Measurements from ENCODE around the gene CD96. TPM values are rescaled to one million over a fixed set of nuclear protein-coding genes. Genes with fewer than 3 reads are reported as not detected.
"Not testable (repeated sequence)": the region's sequence is repeated elsewhere in the genome, so short reads cannot be mapped to it uniquely, and the experiment has no call there.

CD96 gene
- total RNA-seq, 1 donor from 2014 or later: 50.5 TPM

- H3K36me3 Mint-ChIP-seq (ENCODE audit: low read depth): peaks cover 63% of the 10 kb centered on the region
Observed at GRCh38 chr3:111621535-111621934, 79.5 kb downstream of the CD96 start.

GRCh38 chr3:111627092-111627491 lies 85.1 kb downstream of the CD96 start:
- Mint-ChIP-seq H3K27ac (no peak overlapping the region), H3K4me3 (no peak overlapping the region), H3K27me3 (no peaks in the 10 kb centered on the region), H3K9me3 (peaks cover 42% of the 10 kb centered on the region), H3K36me3 (ENCODE audit: low read depth) (peaks cover 86% of the 10 kb centered on the region), H3K4me1 (peaks cover 6% of the 10 kb centered on the region)
- intact Hi-C loops (cut with micrococcal nuclease): no loop called here
- no peak for DNase-seq

More at GRCh38 chr3:111621535-111621934, 79.5 kb downstream of the CD96 start:
- DNase-seq: peak; percentile 73
- intact Hi-C loops (cut with micrococcal nuclease): no loop called here
- Mint-ChIP-seq H3K27me3 (no peaks in the 10 kb centered on the region), H3K27ac (no peak overlapping the region), H3K4me1 (peaks cover 31% of the 10 kb centered on the region), H3K9me3 (peaks cover 7% of the 10 kb centered on the region), H3K4me3 (no peak overlapping the region)

GRCh38 chr3:111629018-111629417 lies 87.0 kb downstream of the CD96 start:
- intact Hi-C loops (cut with micrococcal nuclease); H3K4me3 Mint-ChIP-seq; H3K4me1 Mint-ChIP-seq; DNase-seq; H3K27ac Mint-ChIP-seq; H3K27me3 Mint-ChIP-seq: not testable (repeated sequence)
- Mint-ChIP-seq H3K9me3 (peaks cover 47% of the 10 kb centered on the region), H3K36me3 (ENCODE audit: low read depth) (peaks cover 89% of the 10 kb centered on the region)

- H3K27me3 Mint-ChIP-seq; DNase-seq; H3K4me1 Mint-ChIP-seq; H3K27ac Mint-ChIP-seq; intact Hi-C loops (cut with micrococcal nuclease); H3K4me3 Mint-ChIP-seq: not testable (repeated sequence)
- peaks cover 83% of the 10 kb centered on the region for H3K36me3 Mint-ChIP-seq (ENCODE audit: low read depth)
- H3K9me3 Mint-ChIP-seq: peaks cover 40% of the 10 kb centered on the region
Observed at GRCh38 chr3:111630638-111631037, 88.6 kb downstream of the CD96 start.

GRCh38 chr3:111635403-111635802 lies 93.4 kb downstream of the CD96 start:
- Mint-ChIP-seq H3K4me3 (no peak overlapping the region), H3K36me3 (ENCODE audit: low read depth) (peaks cover 80% of the 10 kb centered on the region), H3K9me3 (peaks cover 34% of the 10 kb centered on the region), H3K27ac (no peak overlapping the region), H3K4me1 (no peaks in the 10 kb centered on the region), H3K27me3 (no peaks in the 10 kb centered on the region)
- intact Hi-C loops (cut with micrococcal nuclease): no loop called here
- DNase-seq: no peak

- no peak for DNase-seq
- Mint-ChIP-seq H3K27me3 (no peaks in the 10 kb centered on the region), H3K9me3 (peaks cover 39% of the 10 kb centered on the region), H3K27ac (no peak overlapping the region), H3K36me3 (ENCODE audit: low read depth) (peaks cover 80% of the 10 kb centered on the region), H3K4me1 (no peaks in the 10 kb centered on the region), H3K4me3 (no peak overlapping the region)
- intact Hi-C loops (cut with micrococcal nuclease): no loop called here
Observed at GRCh38 chr3:111636366-111636885, 94.4 kb downstream of the CD96 start.

- Mint-ChIP-seq H3K27me3 (no peaks in the 10 kb centered on the region), H3K27ac (no peak overlapping the region), H3K4me1 (no peaks in the 10 kb centered on the region), H3K9me3 (peaks cover 48% of the 10 kb centered on the region), H3K36me3 (ENCODE audit: low read depth) (peaks cover 80% of the 10 kb centered on the region), H3K4me3 (no peak overlapping the region)
- no peak for DNase-seq
- intact Hi-C loops (cut with micrococcal nuclease): no loop called here
Observed at GRCh38 chr3:111639316-111639715, 97.3 kb downstream of the CD96 start.

- no peak for DNase-seq
- Mint-ChIP-seq H3K4me3 (no peak overlapping the region), H3K27ac (peak overlapping the region; percentile 72), H3K9me3 (peaks cover 15% of the 10 kb centered on the region), H3K27me3 (no peaks in the 10 kb centered on the region), H3K36me3 (ENCODE audit: low read depth) (peaks cover 90% of the 10 kb centered on the region), H3K4me1 (peaks cover 10% of the 10 kb centered on the region)
- intact Hi-C loops (cut with micrococcal nuclease): no loop called here
Observed at GRCh38 chr3:111648991-111649579, 107.1 kb downstream of the CD96 start.

- Mint-ChIP-seq H3K27ac (no peak overlapping the region), H3K36me3 (ENCODE audit: low read depth) (peaks cover 87% of the 10 kb centered on the region), H3K27me3 (no peaks in the 10 kb centered on the region), H3K4me1 (peaks cover 10% of the 10 kb centered on the region), H3K9me3 (peaks cover 4% of the 10 kb centered on the region), H3K4me3 (no peak overlapping the region)
- intact Hi-C loops (cut with micrococcal nuclease): no loop called here
- no peak for DNase-seq
Observed at GRCh38 chr3:111650378-111651275, 108.6 kb downstream of the CD96 start.

- H3K4me1 Mint-ChIP-seq: peaks cover 10% of the 10 kb centered on the region
- no peak for DNase-seq
- no peak overlapping the region for H3K27ac Mint-ChIP-seq
- intact Hi-C loops (cut with micrococcal nuclease): no loop called here
- H3K4me3 Mint-ChIP-seq: no peak overlapping the region
- no peaks in the 10 kb centered on the region for H3K9me3 Mint-ChIP-seq
- H3K27me3 Mint-ChIP-seq: no peaks in the 10 kb centered on the region
- peaks cover 75% of the 10 kb centered on the region for H3K36me3 Mint-ChIP-seq (ENCODE audit: low read depth)
Observed at GRCh38 chr3:111652492-111653180, 110.6 kb downstream of the CD96 start.

- DNase-seq: no peak
- Mint-ChIP-seq H3K36me3 (ENCODE audit: low read depth) (peaks cover 77% of the 10 kb centered on the region), H3K27ac (no peak overlapping the region), H3K4me1 (peaks cover 5% of the 10 kb centered on the region), H3K27me3 (no peaks in the 10 kb centered on the region), H3K4me3 (no peak overlapping the region), H3K9me3 (no peaks in the 10 kb centered on the region)
- intact Hi-C loops (cut with micrococcal nuclease): no loop called here
Observed at GRCh38 chr3:111653766-111654165, 111.8 kb downstream of the CD96 start.

- Mint-ChIP-seq H3K27me3 (no peaks in the 10 kb centered on the region), H3K36me3 (ENCODE audit: low read depth) (peaks cover 88% of the 10 kb centered on the region), H3K4me1 (peaks cover 11% of the 10 kb centered on the region), H3K27ac (no peak overlapping the region), H3K4me3 (no peak overlapping the region), H3K9me3 (peaks cover 30% of the 10 kb centered on the region)
- intact Hi-C loops (cut with micrococcal nuclease): no loop called here
- no peak for DNase-seq
Observed at GRCh38 chr3:111662012-111662411, 120.0 kb downstream of the CD96 start.

- H3K36me3 Mint-ChIP-seq (ENCODE audit: low read depth): peaks cover 89% of the 10 kb centered on the region
- peaks cover 30% of the 10 kb centered on the region for H3K9me3 Mint-ChIP-seq
- intact Hi-C loops (cut with micrococcal nuclease): no loop called here
- H3K27ac Mint-ChIP-seq: no peak overlapping the region
- H3K27me3 Mint-ChIP-seq: no peaks in the 10 kb centered on the region
- DNase-seq: no peak
- no peak overlapping the region for H3K4me3 Mint-ChIP-seq
- H3K4me1 Mint-ChIP-seq: peaks cover 19% of the 10 kb centered on the region
Observed at GRCh38 chr3:111662907-111663306, 120.9 kb downstream of the CD96 start.

Measured in activated CD4-positive, alpha-beta T cell treated with anti-CD3 and anti-CD28 coated beads, Interleukin-2, amount 10 ng/mL, durations not matched to agents 24 days and 14 days (primary cell).